GM19397 (cell line): ENCODE results near the gene TCTN1.
"Not testable (repeated sequence)": the region's sequence is repeated elsewhere in the genome, so short reads cannot be mapped to it uniquely, and the experiment has no call there.

ENCODE experiments used
- ATAC-seq: cut with Tn5 transposase; IDR thresholded peaks from one replicate; pipeline ENCODE4 v1.9.1; 2021; ENCODE audit warnings: mild to moderate bottlenecking, moderate library complexity; ENCODE audit not compliant: unreplicated experiment

TCTN1 gene

DNA sequence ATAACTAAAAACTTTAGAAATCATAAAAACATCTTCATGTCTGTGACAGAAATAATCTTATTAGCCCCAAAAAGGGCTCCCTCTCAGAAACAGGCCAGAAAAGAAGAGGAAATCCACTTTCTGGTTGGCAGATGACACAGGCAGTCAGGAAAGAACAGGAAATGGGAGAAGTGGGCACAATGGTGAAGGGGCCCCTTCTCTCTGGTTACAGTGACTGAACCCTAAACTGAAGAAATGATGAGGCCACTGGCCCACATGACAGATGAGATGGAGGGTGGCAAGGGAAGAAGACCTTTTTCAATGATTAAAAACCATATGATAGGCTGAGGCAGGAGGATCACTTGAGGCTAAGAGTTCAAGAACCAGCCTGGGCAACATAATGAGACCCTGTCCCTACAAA lies 21.1 kb downstream of the TCTN1 start:
- no peak for ATAC-seq

DNA sequence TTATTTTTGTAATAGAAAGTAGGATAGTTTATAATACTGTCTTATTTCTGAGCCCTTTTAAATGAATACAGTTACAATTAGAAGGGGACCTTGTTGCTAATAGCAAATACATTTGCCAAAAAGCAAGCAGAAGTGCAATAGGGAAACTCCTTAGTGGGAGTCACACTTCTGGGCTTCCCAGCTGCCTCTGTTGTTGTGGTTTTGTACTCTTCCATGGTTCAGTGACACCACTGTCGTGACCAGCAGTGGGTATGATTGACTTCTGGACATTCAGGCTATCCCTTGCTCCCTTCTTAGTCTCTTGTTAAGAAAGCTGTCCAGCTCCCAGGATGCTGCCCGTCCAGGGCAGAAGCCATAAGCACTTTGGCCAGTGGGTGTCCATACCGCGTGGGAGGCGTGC lies 22.6 kb downstream of the TCTN1 start:
- no peak for ATAC-seq

DNA sequence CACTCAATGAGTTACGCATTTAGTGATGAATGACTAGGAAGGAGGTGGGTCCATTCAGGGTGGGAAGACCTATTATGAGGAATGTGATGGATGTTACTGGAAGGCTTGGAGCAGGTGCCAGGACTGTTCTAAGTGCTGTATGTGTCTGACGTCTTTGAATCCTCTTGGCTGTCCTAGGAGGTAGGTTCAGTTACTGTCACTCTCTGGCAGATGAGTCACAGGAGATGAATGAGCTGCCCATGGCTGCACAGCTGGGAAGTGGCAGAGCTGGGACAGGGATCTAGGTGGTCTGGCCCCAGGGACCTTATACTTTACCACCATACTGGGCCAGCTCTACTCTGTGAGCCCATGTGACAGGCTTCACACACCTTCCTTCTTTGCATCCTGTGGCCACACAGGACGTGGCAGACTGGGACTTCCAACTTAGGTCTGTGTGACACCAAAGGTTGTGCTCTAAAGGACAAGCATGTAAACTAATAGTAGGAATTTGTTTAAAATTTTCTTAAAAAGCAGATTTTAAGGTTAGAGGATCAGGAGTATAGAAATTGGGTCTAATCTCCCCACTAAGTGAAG lies 24.0 kb downstream of the TCTN1 start:
- no peak for ATAC-seq

DNA sequence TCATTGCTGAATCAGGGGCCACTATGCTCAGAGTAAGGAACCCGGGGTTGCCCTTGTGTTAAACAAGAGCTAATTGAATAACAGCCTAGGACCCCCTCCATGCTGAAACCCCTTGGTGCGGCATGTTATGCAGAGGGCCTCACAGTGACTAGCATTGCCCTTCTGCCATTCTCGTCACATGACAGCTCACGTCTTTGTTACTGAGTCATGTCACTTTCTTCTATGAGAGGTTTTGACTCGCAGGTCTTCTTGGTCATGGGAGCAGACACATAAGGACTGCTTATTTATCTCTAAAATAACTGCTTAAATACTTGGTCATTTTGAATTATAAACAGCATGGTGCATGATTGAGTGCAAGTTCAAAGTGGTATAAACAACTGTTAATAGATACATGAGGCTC lies 24.9 kb downstream of the TCTN1 start:
- ATAC-seq = no peak

DNA sequence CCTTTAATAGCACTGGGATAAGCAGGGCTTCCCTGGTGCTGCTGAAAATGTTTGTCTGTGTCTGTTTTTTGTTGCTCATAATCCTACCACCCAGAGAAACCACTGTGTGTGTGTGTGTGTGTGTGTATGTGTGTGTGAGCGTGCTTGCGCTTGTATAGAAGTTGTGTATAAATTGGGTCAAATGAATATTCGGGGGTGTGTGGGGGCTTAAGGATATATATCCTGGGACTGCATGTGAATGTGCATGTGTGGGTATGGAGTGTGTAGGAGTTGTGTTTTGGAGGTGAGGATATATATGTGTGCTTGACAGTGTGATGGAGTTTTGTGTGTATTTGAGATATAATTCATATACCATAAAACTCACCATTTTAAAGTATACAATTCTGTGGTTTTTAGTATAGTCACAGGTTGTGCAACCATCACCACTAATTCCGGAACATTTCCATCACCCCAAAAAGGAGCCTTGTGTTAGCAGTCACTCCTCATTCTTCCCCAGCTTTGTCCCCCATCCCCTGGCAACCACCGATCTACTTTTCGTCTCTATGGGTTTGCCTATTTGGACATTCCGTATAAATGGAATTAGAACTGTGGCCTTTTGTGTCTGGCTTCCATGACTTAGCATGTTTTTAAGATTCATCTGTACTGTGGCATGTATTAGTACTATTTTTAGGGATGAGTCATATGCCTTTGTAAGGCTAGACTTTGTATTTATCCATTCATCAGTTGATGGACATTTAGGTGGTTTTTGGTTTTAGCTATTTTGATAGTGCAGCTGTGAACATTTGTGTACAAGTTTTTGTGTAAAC lies 25.6 kb downstream of the TCTN1 start:
- no peak for ATAC-seq

DNA sequence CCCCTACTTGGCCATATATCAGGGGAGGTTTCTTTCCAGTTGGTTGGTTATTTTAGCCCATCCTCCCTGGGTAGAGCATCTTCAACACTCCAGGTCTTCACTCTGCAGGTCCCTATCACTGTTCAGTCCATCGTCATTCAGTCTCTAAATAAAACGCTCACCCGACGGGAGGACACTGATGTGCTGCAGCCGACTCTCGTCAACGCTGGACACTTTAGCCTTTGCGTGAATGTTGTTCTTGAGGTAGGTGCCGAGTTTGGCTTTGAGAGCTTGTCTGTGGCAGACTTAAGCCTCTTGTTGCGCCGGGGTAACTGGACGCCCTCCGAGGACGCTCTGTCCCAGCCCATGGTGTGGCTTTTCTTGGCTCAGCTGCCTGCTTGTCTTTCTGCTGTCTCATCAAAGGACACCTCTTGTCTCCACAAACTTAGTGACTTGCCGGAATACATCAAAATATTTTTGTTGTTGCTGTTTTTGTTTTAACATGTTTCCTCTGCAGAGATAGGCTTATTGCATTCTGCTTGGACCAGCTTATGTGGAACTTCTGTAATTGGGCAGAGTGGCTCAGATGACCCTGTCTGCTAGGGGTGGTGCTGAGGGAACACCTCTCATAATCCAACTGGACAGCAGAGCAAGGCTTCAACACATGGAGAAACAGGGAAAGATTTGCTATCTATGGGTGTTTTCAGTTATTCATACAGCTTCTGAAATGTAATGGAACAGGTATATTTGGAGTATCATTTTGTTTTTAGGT lies 26.5 kb downstream of the TCTN1 start:
- no peak for ATAC-seq

DNA sequence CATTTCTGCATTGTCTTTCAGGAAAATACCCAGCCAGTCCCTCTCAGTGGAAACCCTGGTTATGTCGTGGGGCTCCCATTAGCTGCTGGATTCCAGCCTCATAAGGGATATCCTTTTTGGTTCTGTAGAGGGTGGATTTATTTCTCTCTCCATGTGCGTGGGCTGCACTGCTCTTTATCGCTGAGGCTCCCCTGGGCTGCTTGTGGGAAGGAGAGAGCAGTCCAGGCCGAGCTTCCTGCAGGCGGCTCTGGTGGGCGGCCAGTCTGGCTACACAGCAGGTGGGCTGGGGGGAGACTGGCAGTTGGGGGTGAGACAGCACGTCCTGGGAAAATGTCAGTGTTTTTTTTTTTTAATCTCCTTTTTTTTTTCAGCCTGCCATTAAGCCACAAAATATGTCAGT lies 27.6 kb downstream of the TCTN1 start:
- no peak for ATAC-seq

DNA sequence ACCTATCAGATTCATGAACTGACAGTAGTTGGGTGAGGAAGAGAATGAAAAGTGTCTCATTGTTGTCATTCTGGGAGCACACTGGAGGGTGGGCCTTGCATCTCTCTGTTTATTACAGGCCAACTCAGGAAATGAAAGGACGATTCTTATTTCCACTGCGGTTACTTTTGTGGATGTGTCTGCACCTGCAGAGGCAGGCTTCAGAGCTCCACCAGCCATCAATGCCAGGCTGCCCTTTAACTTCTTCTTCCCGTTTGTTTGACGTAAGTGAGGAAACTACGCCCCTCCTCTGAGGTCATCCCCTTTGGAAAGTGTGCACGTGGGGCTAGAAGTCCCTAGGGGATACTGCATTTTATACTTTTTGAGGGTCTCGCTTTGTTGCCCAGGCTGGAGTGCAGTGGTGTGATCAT lies 33.7 kb downstream of the TCTN1 start:
- peak; percentile 61 for ATAC-seq

DNA sequence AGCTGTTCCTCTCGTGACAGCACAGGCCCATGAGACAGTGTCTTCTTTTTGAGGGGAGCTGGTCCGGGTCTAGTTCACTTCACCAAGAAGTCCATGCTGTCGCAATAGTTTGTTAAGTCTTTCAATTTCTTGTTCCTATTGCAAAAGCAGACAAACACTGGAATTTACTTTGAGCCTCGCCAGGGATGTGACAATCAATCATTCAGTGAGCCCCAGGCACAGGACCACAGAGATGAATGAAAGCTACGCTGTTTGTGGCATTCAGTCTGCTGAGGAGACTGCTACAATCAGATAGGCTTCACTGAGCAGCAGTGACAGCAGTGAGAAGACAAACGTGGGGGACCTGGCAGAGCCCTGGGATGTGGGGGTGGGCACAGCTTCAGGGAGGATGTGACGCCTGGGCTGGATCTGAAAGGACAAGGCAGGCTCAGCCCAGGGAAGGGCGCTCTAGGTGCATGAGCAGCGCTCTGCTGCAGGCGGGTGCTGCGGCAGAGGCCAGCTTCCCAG lies 35.5 kb downstream of the TCTN1 start:
- ATAC-seq = no peak

DNA sequence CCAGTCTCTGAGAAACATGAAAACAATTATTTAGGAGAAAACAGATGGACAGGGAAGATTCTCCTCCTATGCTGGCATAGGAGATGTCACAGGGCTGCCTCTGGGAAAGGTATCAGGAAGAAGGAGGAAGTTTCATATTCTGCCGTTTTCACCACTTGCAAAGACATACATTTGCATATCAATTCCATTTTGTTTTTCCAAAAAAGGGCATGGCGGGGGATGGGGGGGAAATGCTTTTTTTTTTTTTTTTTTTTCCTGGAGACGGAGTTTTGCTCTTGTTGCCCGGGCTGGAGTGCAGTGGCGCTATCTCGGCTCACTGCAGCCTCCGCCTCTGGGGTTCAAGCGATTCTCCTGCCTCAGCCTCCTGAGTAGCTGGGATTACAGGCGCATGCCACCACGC lies 40.3 kb downstream of the TCTN1 start:
- not testable (repeated sequence) for ATAC-seq

DNA sequence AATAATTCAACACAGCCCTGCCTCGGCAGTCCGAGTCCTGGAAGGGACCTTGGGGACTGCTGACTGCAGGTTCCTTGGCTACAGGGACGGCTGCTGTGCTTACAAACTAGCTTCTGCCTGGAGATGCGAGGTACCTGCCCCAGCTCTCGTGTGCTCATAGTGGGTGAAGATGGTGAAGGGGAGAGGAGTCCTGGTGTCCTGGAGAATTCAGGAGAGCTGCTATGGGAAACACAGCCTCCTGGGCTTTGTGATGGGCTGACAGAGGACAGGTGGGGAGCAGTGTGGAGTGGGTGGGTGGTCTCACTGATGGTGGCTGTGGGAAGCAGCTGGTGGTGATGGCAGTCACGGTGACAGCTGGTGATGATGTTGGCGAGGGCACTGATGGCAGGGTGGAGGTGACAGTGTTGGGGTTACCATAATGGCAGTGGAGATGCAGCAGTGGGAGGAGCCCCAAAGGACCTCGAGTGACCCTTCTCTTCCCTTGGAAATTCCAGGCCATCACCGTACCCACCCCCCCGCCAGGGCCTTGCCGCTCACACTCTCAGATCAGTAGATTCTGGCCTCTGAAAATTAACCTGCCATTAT lies 42.2 kb downstream of the TCTN1 start:
- ATAC-seq = no peak

DNA sequence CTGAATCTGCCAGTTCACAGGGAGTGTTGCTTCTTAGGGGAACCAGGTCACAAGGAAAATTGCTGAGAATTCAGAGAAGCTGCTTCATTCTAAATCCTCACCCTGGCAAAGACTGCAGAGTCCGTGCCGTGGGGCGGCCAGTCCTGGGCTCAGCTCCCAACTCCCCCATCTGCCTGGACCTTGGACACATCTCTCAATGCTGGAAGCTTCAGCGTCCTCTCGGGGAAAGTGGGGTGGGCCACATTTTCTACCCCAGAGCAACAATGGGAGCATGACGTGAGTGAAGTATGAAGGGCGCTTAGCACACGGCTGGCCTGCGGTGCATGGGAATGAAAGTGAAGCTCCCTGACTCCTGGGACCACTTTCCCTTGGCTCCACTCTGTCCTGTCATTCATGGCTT lies 43.8 kb downstream of the TCTN1 start:
- no peak for ATAC-seq

DNA sequence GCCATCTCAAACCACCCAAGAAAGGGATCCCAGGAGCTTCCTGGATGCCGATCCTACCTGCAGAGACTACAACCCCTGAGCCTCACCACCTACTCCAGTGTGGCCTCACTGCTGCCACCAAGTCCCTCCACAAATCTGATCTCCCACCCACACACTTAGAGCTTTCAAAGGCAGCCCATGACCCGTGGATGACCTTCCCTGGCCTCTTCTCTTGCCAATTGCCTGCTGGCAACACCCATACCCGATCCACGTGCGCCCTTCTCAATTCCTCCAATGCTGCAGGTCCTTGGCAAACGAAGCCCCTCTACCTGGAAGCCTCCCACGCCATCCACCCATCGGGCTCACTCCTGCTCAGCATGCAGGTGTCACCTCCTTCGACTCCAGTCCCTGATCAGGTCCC lies 44.3 kb downstream of the TCTN1 start:
- no peak for ATAC-seq

DNA sequence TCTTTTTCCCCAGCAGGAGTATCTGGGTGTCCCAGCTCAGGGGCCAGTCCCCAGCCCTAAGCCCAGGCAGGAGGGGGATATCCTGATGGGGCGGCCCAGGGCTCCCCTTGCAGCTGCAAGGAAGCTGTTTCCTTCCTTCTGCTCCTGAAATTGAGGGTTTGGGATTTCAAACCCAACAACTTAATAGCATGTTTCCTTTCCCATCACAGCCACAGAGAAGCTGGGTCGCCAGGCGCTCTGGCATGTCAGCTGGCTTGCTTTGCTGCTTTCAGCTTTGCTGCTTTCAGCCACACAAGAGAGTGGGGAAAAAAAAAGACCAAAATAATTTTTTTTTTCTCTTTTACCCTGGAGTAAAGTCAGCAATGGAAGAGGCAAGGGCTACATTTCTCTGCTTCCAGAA lies 44.9 kb downstream of the TCTN1 start:
- ATAC-seq = no peak

DNA sequence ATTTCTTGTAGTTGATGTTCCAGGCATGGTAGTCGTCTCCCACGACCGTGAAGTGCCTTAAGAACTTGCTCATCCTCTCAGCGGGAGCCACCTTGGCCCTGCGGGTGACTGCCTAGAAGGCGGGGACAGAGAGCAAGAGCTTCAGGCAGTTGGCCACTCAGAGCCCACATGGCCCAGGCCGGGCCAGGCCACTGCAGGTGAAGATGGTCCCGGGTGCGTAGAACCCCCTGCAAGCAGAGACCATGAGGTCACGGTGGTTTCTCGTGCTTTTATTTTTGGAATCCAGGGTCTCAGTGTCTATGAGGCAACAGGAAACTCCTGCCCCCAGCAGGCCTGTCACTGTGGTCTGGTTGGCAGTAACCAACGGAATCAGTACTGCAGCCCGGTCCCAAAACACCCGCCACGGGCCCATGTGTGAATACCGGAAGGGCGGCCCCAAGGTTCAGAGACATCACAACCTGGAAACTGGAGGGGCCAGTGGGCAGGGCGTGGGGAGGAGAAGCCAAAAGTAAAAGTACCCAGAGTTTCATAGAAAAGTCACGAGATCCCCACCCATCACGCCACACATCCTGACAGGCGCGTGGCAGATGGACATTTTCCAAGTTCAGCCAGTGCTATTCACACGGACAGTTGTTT lies 47.5 kb downstream of the TCTN1 start:
- peak; percentile 89 for ATAC-seq

DNA sequence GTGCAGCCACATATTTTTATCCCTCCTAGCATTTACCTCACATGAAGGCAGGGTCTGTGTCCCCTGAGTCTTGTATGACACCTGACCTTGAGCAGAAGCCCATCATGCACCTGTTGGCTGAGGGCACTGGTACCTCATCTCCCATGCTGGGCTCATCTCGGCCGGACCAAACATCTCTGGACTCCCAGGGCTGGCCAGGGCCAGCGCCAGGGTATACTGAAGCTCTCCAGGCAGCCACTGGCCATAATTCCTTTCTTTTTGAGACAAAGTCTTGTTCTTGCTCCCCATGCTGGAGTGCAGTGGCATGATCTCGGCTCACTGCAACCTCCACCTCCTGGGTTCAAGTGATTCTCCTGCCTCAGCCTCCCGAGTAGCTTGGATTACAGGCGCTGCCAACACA lies 53.0 kb downstream of the TCTN1 start:
- ATAC-seq = no peak

DNA sequence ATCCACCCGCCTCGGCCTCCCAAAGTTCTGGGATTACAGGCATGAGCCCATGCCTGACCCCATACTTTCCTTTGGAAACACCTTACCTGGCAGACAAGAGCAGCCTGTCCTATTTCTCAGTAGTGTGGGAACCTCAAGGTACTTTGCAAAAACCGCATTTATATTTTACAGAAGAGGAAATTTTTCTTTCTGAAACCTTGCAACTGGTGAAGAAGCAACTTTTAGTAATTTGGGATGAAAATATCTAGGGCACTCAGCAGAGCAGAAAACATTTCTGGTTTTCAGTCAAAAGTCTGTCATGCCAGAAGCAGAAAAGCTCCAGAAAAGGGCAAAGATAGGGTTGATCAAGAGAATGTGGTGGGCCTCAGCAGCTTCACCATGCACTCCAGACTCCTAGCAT lies 53.7 kb downstream of the TCTN1 start:
- no peak for ATAC-seq

DNA sequence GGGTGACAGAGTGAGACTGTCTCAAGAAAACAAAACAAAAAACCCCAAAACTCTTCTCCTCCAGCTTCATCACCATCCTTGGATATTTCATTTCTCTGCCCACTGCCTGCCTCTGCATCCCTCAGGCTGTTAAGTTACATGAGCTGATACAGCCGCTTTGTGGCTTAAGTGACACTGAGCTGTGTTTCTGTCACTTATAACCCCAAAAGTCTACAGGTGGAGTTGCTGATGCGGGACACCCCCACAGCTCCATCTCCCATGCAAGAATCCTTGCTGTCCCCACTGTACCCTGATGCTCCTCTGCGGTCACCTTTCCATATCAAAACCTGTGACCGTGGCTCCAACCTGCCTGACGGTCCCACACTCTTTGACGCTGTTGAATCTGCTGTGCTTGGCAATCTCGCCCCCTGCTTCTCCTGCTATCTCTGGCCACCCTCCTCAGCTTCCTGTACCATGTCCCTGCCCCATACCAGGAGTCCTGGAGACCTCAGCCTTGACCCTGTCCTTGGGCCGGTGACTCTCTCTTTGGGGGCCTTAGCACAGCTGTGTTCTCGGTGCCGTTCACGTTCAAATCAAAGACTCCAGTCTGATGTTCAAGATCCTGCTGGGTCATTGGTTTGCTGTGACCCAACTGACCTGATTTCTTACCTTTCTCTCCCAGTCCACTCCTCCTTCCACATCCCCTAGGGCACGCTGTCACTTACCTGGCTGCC lies 54.7 kb downstream of the TCTN1 start:
- no peak for ATAC-seq

DNA sequence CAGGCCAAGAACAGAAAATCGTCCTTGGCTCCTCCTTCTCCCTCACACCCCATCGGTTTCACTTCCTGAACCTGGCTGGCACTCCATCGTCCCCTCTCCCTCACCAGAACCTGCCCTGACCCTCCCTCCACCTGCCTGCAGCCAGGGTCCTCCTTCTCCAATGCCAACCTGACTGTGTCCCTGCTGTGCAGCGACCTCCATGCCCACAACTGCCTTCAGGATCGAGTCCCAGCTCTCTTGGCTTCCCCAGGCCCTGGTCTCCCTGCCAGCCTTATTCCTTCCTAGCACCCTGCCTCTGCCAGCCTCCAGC lies 55.2 kb downstream of the TCTN1 start:
- no peak for ATAC-seq

DNA sequence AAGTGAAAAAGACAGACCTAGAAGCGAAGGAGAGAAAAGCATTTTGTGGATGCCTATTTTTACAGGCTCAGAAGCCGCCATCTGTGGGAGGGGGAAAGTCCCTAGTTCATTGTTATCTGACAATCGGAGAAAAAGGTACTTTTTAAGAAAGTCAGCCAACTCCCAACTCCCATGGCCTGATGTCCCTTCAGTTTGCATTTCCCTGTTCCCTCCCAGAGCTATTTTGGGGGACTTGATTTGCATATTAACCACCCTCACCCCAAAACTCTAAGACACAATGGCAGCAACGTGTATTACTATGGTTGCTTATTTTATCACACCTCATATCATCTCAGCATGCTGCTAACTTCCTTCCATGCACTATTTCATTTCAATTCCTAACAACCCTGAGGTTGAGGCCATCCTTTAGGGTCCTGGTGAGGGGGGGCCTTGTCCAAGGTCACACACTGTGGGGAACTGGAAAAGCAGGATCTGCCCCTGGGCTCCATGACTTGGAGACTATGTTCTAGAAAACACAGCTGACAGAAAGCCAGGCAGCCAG lies 56.3 kb downstream of the TCTN1 start:
- ATAC-seq = no peak
